ENCODE results near the gene ARHGEF7. TPM values are rescaled to one million over a fixed set of nuclear protein-coding genes. Genes with fewer than 3 reads are reported as not detected.

The ARHGEF7 gene
- polyA plus RNA-seq, 1 experiment: 32.0 TPM

- ChIA-PET CTCF (interaction anchor here (4.4 kb wide), 1 partner anchor 142 kb away, joined by 18 read pairs; no protein-coding TSS in a partner anchor), POLR2A (no interaction called here)
- no peak for TF ChIP-seq CTCF (IDR thresholded peaks at IDR 0.05; ENCODE audit: insufficient read depth, low read depth, low read length)
- H3K4me3 ChIP-seq (ENCODE audit: low read depth, low read length): no peak overlapping the region
- DNase-seq (ENCODE audit: low read depth): no peak
- peaks cover 2% of the 10 kb centered on the region; the same call in 1 of the 2 replicates for H3K36me3 ChIP-seq (ENCODE audit: control insufficient read depth, insufficient read depth, low read length)
- no peaks in the 10 kb centered on the region for H3K27me3 ChIP-seq (ENCODE audit: control insufficient read depth, insufficient read depth, low read length)
These were observed 94.5 kb downstream of the ARHGEF7 start for GRCh38 chr13:111209613-111210012.

GRCh38 chr13:111210091-111210490 lies 95.0 kb downstream of the ARHGEF7 start:
- TF ChIP-seq CTCF (IDR thresholded peaks at IDR 0.05; ENCODE audit: insufficient read depth, low read depth, low read length): no peak
- CTCF ChIA-PET: interaction anchor here (1.3 to 4.4 kb wide), 2 partner anchors 52 to 143 kb away, joined by 4 to 18 read pairs; no protein-coding TSS in a partner anchor
- no peak for DNase-seq (ENCODE audit: low read depth)
- Histone ChIP-seq H3K4me3 (ENCODE audit: low read depth, low read length) (no peak overlapping the region), H3K27me3 (ENCODE audit: control insufficient read depth, insufficient read depth, low read length) (no peaks in the 10 kb centered on the region), H3K36me3 (ENCODE audit: control insufficient read depth, insufficient read depth, low read length) (peaks cover 2% of the 10 kb centered on the region; the same call in 1 of the 2 replicates)
- POLR2A ChIA-PET: no interaction called here

GRCh38 chr13:111210544-111211469 lies 95.7 kb downstream of the ARHGEF7 start:
- H3K27me3 ChIP-seq (ENCODE audit: control insufficient read depth, insufficient read depth, low read length): no peaks in the 10 kb centered on the region
- DNase-seq (ENCODE audit: low read depth): peak; percentile 43
- CTCF ChIA-PET: interaction anchor here (0.6 to 4.4 kb wide), 7 partner anchors 15 to 1500 kb away, joined by 3 to 18 read pairs (median 4); no protein-coding TSS in a partner anchor
- POLR2A ChIA-PET: no interaction called here
- TF ChIP-seq CTCF (IDR thresholded peaks at IDR 0.05; ENCODE audit: insufficient read depth, low read depth, low read length): no peak
- 0 out of 2 replicates have a peak overlapping the region, but pooled peaks have one; percentile 9 for H3K4me3 ChIP-seq (ENCODE audit: low read depth, low read length)
- peaks cover 2% of the 10 kb centered on the region; the same call in 1 of the 2 replicates for H3K36me3 ChIP-seq (ENCODE audit: control insufficient read depth, insufficient read depth, low read length)

GRCh38 chr13:111211789-111212516 lies 96.8 kb downstream of the ARHGEF7 start:
- ChIA-PET POLR2A (no interaction called here), CTCF (interaction anchor here (0.8 to 4.4 kb wide), 6 partner anchors 12 to 144 kb away, joined by 3 to 18 read pairs (median 4); no protein-coding TSS in a partner anchor)
- no peak for TF ChIP-seq CTCF (IDR thresholded peaks at IDR 0.05; ENCODE audit: insufficient read depth, low read depth, low read length)
- peaks cover 2% of the 10 kb centered on the region; the same call in 1 of the 2 replicates for H3K36me3 ChIP-seq (ENCODE audit: control insufficient read depth, insufficient read depth, low read length)
- no peak overlapping the region for H3K4me3 ChIP-seq (ENCODE audit: low read depth, low read length)
- DNase-seq (ENCODE audit: low read depth): no peak
- no peaks in the 10 kb centered on the region for H3K27me3 ChIP-seq (ENCODE audit: control insufficient read depth, insufficient read depth, low read length)

GRCh38 chr13:111212517-111212873 lies 97.4 kb downstream of the ARHGEF7 start:
- Histone ChIP-seq H3K36me3 (ENCODE audit: control insufficient read depth, insufficient read depth, low read length) (peaks cover 2% of the 10 kb centered on the region; the same call in 1 of the 2 replicates), H3K4me3 (ENCODE audit: low read depth, low read length) (no peak overlapping the region), H3K27me3 (ENCODE audit: control insufficient read depth, insufficient read depth, low read length) (no peaks in the 10 kb centered on the region)
- ChIA-PET POLR2A (no interaction called here), CTCF (interaction anchor here (0.9 to 4.4 kb wide), 3 partner anchors 11 to 145 kb away, joined by 3 to 18 read pairs (median 6); no protein-coding TSS in a partner anchor)
- no peak for TF ChIP-seq CTCF (IDR thresholded peaks at IDR 0.05; ENCODE audit: insufficient read depth, low read depth, low read length)
- no peak for DNase-seq (ENCODE audit: low read depth)

Measured in BJ (cell line).